ENCODE measurements around the gene PDE4D.

The PDE4D gene

GRCh38 chr5:59094864-59095263 lies 798.7 kb downstream of the PDE4D start:
- no peak overlapping the region for H3K27ac ChIP-seq
- H3K4me3 ChIP-seq: no peak overlapping the region
- no peak for DNase-seq (ENCODE audit: low spot score)
- TF ChIP-seq CTCF (IDR thresholded peaks at IDR 0.05): no peak

GRCh38 chr5:59093329-59093728 lies 800.2 kb downstream of the PDE4D start:
- no peak for DNase-seq (ENCODE audit: low spot score)
- TF ChIP-seq CTCF (IDR thresholded peaks at IDR 0.05): no peak
- H3K4me3 ChIP-seq: peak overlapping the region; percentile 47
- no peak overlapping the region for H3K27ac ChIP-seq

- Histone ChIP-seq H3K4me3 (peak overlapping the region; percentile 47), H3K27ac (no peak overlapping the region)
- no peak for TF ChIP-seq CTCF (IDR thresholded peaks at IDR 0.05)
- no peak for DNase-seq (ENCODE audit: low spot score)
Measured at GRCh38 chr5:59092758-59093157, 800.8 kb downstream of the PDE4D start.

- no peak overlapping the region for H3K27ac ChIP-seq
- no peak for TF ChIP-seq CTCF (IDR thresholded peaks at IDR 0.05)
- H3K4me3 ChIP-seq: no peak overlapping the region
- DNase-seq (ENCODE audit: low spot score): no peak
Measured at GRCh38 chr5:59091965-59092364, 801.6 kb downstream of the PDE4D start.

GRCh38 chr5:59090323-59090722 lies 803.2 kb downstream of the PDE4D start:
- Histone ChIP-seq H3K27ac (no peak overlapping the region), H3K4me3 (no peak overlapping the region)
- no peak for TF ChIP-seq CTCF (IDR thresholded peaks at IDR 0.05)
- no peak for DNase-seq (ENCODE audit: low spot score)

- TF ChIP-seq CTCF (IDR thresholded peaks at IDR 0.05): no peak
Measured at GRCh38 chr5:59089767-59090166, 803.8 kb downstream of the PDE4D start.

GRCh38 chr5:59088546-59088945 lies 805.0 kb downstream of the PDE4D start:
- no peak for DNase-seq (ENCODE audit: low spot score)
- no peak for TF ChIP-seq CTCF (IDR thresholded peaks at IDR 0.05)
- Histone ChIP-seq H3K4me3 (no peak overlapping the region), H3K27ac (no peak overlapping the region)

More at GRCh38 chr5:59089767-59090166, 803.8 kb downstream of the PDE4D start:
- DNase-seq (ENCODE audit: low spot score): no peak
- Histone ChIP-seq H3K27ac (no peak overlapping the region), H3K4me3 (no peak overlapping the region)
